Effector CD8-positive, alpha-beta T cell (primary cell): ENCODE data around the gene LIPK.

Experiments
- DNase-seq: peaks from one replicate; lab custom pipeline; 2025; lab: John Stamatoyannopoulos, UW

The LIPK gene

DNA sequence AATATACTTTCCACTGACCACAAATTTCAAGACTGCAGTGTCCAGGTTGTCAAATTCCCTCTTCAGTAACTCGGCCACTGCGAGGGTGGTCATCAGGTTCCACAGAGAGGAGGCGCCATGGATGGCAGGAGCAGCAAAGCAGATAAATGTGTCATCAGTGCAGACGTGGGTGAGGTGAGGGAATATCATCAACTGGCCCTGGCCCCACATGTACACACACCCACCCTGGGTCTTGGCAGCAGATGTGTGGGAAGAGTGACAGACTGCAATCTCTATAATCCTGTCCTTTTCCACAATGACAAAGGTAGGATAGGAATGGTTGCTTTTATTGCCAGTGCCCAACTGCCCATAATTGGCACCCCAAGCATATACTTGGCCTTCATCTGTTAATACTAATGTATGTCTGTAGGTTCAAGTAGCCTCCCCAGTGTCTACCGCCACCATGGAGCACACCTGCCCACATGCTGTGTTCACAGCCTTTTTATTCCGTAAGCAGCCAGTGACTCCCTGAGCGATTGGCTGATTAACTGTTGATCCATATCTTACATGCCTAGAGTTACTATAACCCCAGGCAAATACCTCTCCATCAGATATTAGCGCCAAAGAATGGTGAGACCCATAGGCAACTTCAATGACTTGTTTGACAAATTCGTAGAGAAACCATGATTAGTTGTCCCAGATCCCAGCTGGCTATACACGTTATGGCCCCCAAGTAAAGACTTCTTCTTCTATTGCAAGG is 80.2 kb downstream of the LIPK start:
- DNase-seq, result no peak

DNA sequence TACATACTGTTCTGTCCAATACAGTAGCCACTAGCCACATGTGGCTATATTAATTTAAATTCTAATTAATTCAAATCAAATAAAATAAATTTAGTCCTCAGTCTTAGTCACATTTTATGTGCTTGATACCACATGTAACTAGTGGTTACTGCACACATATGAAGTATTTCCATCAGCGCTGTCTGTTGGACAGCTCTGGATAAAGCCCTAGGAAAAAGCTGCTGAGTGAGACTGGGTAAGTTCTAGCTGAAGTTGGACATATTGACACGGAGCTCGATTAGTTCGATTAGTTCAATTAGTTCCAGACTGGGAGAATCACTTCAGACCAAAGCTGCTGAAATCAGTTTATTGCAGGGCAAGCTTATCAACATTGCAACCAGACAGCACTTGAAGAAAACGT is 81.4 kb downstream of the LIPK start:
- no peak for DNase-seq

DNA sequence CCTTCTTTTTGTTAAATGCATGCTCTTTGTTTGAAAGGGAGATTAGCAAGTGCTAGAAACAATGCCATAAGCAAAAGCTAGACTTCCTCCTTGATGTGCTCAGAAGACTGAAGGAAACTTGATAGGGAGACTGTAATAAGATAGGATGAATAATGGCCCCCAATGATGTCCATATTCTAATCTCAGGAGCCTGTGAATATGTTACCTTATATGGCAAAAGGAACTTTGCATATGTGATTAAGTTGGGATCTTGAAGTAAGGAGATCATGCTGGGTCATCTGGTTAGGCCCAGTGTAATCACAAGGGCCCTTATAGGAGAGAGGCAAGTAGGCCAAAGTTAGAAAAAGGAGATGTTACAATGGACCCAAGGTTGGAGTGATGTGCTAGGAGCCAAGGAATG is 82.9 kb downstream of the LIPK start:
- no peak for DNase-seq

DNA sequence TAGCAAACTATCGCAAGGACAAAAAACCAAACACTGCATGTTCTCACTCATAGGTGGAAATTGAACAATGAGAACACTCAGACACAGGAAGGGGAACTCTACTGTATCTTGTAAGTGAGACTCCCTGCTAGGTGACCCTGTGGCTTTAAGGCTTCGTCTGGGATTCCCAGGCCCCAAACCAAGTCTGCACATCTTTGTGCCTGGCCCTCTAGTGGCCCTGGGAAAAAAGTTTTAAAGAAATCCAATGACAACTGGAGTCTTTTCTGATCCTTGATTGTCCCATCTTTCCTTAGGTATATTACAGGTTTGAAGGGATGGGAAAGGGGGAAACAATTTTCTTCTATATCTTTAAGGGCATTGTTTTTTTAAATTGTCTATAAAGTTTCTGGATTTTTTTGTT is 85.9 kb downstream of the LIPK start:
- no peak for DNase-seq

DNA sequence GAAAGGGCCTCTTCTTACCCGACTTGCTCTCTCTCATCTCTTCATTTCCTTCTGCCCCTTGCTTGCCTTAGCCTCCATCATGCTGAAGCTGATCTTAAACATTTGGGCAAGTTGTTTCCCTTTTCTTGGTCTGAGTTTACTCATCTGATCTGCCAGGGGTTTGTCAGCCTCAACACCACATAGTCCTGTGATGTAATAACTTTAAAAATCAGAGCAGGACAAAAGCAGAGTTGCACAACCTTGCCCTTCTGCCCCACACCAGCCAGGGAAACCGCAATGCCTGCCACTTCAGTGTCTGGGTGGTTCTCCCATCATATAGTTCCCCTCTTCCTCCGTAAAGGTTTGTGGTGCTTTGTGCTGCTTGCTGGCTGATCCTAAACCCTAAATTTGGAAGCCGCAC is 86.6 kb downstream of the LIPK start:
- DNase-seq, result no peak

DNA sequence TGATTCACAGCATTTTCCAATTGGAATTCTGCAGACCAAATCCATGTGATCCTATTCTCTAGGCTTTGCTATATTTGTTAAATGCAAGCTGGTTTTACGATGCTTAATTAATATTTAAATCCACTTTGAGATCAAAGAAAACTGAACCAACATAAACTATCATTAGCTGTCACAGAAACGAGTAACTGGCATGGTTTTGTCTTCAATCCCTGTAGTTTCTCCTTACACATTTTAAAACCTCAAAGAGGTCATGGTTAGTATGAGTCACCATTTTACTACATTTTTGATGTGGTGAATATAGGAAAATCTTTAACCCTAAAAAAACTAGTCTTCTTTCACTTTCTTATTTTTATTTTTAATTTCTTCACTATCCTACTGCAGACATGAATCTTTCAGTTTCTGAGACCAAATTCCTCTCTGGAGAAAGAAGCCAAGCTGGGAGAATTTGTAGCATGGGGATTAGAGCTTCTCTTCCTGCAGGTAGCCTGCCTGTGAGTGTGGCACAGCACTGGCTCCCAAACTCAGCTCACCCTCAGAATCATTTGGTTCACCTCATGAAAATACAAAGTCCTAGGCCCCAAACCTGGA is 87.8 kb downstream of the LIPK start:
- DNase-seq, result no peak

DNA sequence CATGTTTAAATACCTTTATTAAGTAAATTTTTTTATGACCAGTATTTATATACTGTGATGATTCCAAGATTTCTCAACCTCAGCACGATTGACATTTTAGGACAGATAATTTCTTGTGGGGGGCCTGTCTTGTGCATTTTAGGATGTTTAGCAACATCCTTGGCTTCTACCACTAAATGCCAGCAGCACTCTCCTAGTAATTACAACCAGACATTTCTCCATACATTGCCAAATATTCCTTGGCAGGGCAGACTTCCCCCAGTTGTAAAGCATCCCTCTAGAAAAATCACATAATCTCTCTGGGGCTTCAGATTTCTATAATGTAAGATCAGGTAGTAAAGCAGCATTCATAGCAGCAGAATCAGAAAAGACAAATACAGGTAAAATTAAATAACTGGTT is 88.7 kb downstream of the LIPK start:
- no peak for DNase-seq

DNA sequence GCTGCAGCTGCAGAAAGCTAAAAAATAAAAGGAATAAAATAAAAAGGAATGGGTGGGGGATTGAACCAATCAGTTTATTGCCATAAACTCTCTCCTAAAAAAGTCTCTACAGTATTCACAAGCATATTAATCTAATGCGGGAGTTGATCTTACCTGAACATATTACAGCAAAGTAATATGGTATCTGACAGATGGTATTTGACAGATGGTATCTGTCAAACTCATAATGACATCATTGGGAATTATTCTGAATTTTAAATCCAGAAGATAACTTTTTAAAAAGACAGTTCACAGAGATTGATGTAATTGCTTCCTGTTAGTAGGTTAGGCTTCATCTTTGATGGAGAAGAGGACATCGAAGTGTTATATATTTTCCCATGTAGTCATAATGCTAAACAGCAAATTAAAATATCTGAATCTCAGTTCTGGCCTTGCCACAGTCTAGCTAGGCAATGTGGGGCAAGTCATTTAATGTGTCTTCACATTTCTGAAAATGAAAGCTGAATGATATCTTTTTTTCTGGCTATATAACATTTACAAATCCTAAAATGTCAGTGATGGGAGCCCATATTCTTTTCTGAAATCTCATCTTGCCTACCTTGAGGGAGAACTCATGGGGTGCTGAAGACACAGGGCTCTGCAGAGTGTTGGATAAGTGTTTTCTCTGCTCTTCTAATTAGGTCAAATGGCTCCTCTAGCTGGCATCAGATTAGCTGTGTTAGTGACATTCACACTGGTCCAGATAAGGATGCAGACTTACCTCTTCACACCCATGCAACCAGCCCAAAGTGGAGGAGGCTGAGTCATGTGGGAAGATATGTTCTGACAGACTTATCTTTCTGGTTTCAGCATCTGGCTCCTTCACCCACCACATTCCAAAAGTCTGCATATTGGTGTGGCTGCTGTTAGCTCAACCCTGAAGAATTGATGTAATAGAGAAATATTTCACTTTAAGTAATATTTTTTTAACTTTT is 94.4 kb downstream of the LIPK start:
- DNase-seq, result no peak
